Ureter (tissue), 1 donor: ENCODE results near the gene SYNC. TPM values are rescaled to one million over a fixed set of nuclear protein-coding genes. Genes with fewer than 3 reads are reported as not detected.
A peak's percentile ranks its signal among the peaks of the same experiment; 100 is the strongest.

Experiments
- DNase-seq: peaks from one replicate; pipeline ENCODE4 v3.0.0-alpha.2; 2020; ENCODE audit warnings: low spot score
- total RNA-seq: library from RNA; stranded (reverse); gene quantifications from one replicate; pipeline ENCODE4 v1.2.4, GENCODE V29; 2023
- donor health status: DM: yes; HTN: yes; CAD: no.

SYNC gene
- total RNA-seq, result 6.4 TPM

GRCh38 chr1:32702599-32703478 is at the start of gene SYNC:
SYNC (minus strand) TSS chr1:32702770; CDS start chr1:32702660, 110 bp downstream.
- DNase-seq, result peak; percentile 60

- no peak for DNase-seq
Measured at GRCh38 chr1:32749771-32750170, 47.2 kb upstream of the SYNC start.

GRCh38 chr1:32749332-32749731 is 46.8 kb upstream of the SYNC start:
- DNase-seq, result no peak

GRCh38 chr1:32748926-32749325 is 46.4 kb upstream of the SYNC start:
- DNase-seq, result no peak

GRCh38 chr1:32748348-32748747 is 45.8 kb upstream of the SYNC start:
- DNase-seq, result no peak

- no peak for DNase-seq
Measured at GRCh38 chr1:32746130-32746529, 43.6 kb upstream of the SYNC start.

- no peak for DNase-seq
Measured at GRCh38 chr1:32744071-32744425, 41.5 kb upstream of the SYNC start.

- no peak for DNase-seq
Measured at GRCh38 chr1:32743380-32744070, 41.0 kb upstream of the SYNC start.

GRCh38 chr1:32742956-32743355 is 40.4 kb upstream of the SYNC start:
- DNase-seq, result no peak

- DNase-seq, result no peak
Measured at GRCh38 chr1:32742199-32742947, 39.8 kb upstream of the SYNC start.

GRCh38 chr1:32741413-32742198 is 39.0 kb upstream of the SYNC start:
- no peak for DNase-seq

GRCh38 chr1:32741059-32741412 is 38.5 kb upstream of the SYNC start:
- DNase-seq, result no peak

GRCh38 chr1:32736812-32737791 is 34.5 kb upstream of the SYNC start:
- no peak for DNase-seq

- no peak for DNase-seq
Measured at GRCh38 chr1:32733582-32734321, 31.2 kb upstream of the SYNC start.

- DNase-seq, result no peak
Measured at GRCh38 chr1:32729254-32730046, 26.9 kb upstream of the SYNC start.

- DNase-seq, result no peak
Measured at GRCh38 chr1:32728413-32729077, 26.0 kb upstream of the SYNC start.

- DNase-seq, result no peak
Measured at GRCh38 chr1:32727876-32728275, 25.3 kb upstream of the SYNC start.

GRCh38 chr1:32725615-32725982 is 23.0 kb upstream of the SYNC start:
- DNase-seq, result no peak
